ENCODE results near the gene RHOT2. TPM values are rescaled to one million over a fixed set of nuclear protein-coding genes. Genes with fewer than 3 reads are reported as not detected.

The RHOT2 gene
- total and polyA plus RNA-seq, 2 of the 8 experiments (the other 6 are each of a cell fraction or from before 2014, with no cell fraction given): 149 to 194 TPM

DNA sequence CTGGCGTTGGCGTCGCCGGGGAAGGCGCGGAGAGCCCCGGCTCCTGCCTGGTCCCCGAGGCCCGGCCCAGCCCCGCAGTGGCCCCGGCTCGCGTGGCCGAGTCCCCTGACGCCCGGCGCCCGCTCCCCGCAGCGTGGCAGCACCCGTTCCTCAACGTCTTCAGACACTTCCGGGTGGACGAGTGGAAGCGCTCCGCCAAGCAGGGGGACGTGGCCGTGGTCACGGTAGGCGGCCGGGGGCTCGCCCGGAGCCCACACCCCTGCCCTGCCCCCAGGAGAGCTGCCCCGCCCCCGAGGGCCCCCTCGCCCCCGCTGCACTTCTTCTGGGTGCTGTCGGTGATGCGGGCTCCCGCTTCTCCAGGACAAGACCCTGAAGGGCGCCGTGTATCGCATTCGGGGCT, 18.3 kb upstream of the RHOT2 start:
- no peak overlapping the region for H2AK5ac ChIP-seq (ENCODE audit: low read depth, low read length)
- no peak overlapping the region for H3K56ac ChIP-seq (replicated peaks; ENCODE audit: insufficient read length, low read depth, low read length)
- no peak overlapping the region for H2BK15ac ChIP-seq (ENCODE audit: low read length)
- 13% methylated on average over 30 of the region's 44 CpGs; no CpG with 5 or more reads in 1 of the 2 experiments for WGBS, 2 experiments (ENCODE audit: extremely low coverage in 1 of 2, insufficient coverage in 1 of 2, insufficient read length in 1 of 2, insufficient replicate concordance in 2 of 2, low coverage in 1 of 2, low lambda C conversion rate in 2 of 2, missing lambda C conversion rate in 1 of 2)
- H3K27me3 ChIP-seq (replicated peaks in 1 of 4; ENCODE audit: control insufficient read depth in 3 of 4, extremely low read depth in 1 of 4, insufficient read depth in 3 of 4, low read length in 3 of 4): no peaks in the 10 kb centered on the region
- no peak overlapping the region for H4K8ac ChIP-seq (ENCODE audit: extremely low read depth, insufficient read depth, low read length)
- H3K18ac ChIP-seq (ENCODE audit: extremely low read depth, low read length): no peak overlapping the region
- H3K4me3 ChIP-seq (ENCODE audit: extremely low read depth in 1 of 4, insufficient read depth in 2 of 4, low read depth in 3 of 4, low read length in 4 of 4): peak overlapping the region; percentile 59 to 76 (median 68)
- DNase-seq (ENCODE audit: low read depth in 1 of 2, low spot score in 2 of 2) (no peak), FAIRE-seq (no peak)
- H3K4me1 ChIP-seq (replicated peaks in 1 of 4; ENCODE audit: control insufficient read depth in 3 of 4, insufficient read depth in 4 of 4, low read length in 3 of 4): peaks cover 0 to 4% (median under 1%) of the 10 kb centered on the region in 4 experiments; a peak in 4 of 7 replicates
- CTCF ChIA-PET (ENCODE audit: partially characterized antibody): interaction anchor here (0.6 to 7.9 kb wide), 6 partner anchors 11 to 110 kb away, joined by 3 to 104 read pairs (median 13); partner anchors contain the start of gene RHOT2
- H3K23ac ChIP-seq (ENCODE audit: insufficient read length): no peak overlapping the region
- peaks cover 0 to 9% of the 10 kb centered on the region in 2 experiments for H4K20me1 ChIP-seq (replicated peaks in 1 of 2; ENCODE audit: control insufficient read depth in 1 of 2, insufficient read depth in 2 of 2, low read length in 2 of 2)
- no peaks in the 10 kb centered on the region for H3K79me2 ChIP-seq (ENCODE audit: control insufficient read depth in 1 of 2, insufficient read depth in 2 of 2, low read length in 2 of 2)
- H2BK20ac ChIP-seq (ENCODE audit: low read length): no peak overlapping the region
- no peak overlapping the region for H2AFZ ChIP-seq (ENCODE audit: low read length)
- H3K9ac ChIP-seq (replicated peaks in 1 of 4; ENCODE audit: extremely low read depth in 1 of 4, low read depth in 3 of 4, low read length in 3 of 4): peak overlapping the region in 1 of 4 experiments; percentile 34; a peak in 3 of 7 replicates
- no peak overlapping the region for H2BK120ac ChIP-seq (replicated peaks; ENCODE audit: low read depth, low read length)
- no peak overlapping the region for H2BK12ac ChIP-seq (ENCODE audit: low read depth, low read length)
- H3K4me2 ChIP-seq (ENCODE audit: insufficient read depth in 1 of 2, low read depth in 2 of 2, low read length in 2 of 2): peak overlapping the region; percentile 67 to 86
- no peak overlapping the region for H4K91ac ChIP-seq (replicated peaks; ENCODE audit: insufficient read length, low read length)
- H3K79me1 ChIP-seq (ENCODE audit: low read depth, low read length): no peaks in the 10 kb centered on the region; the same call in 1 of the 2 replicates
- no peak overlapping the region for H3K27ac ChIP-seq (ENCODE audit: low read depth, low read length)
- POLR2A ChIA-PET (ENCODE audit: partially characterized antibody): interaction anchor here (0.8 to 2.9 kb wide), 15 partner anchors 8 to 265 kb away, joined by 3 to 14 read pairs (median 4); partner anchors contain the start of genes METTL26, RHBDL1, RHOT2 and STUB1
- H3K14ac ChIP-seq (ENCODE audit: insufficient read length): no peak overlapping the region
- no peak overlapping the region for H4K5ac ChIP-seq (ENCODE audit: insufficient read length, low read depth, low read length)
- no peak overlapping the region for H2BK5ac ChIP-seq (ENCODE audit: low read depth, low read length)
- H3K23me2 ChIP-seq (ENCODE audit: low read depth, low read length): peaks cover 7% of the 10 kb centered on the region
- H3K36me3 ChIP-seq (ENCODE audit: control insufficient read depth in 2 of 4, insufficient read depth in 4 of 4, low read length in 3 of 4): peaks cover 0 to 9% (median 1%) of the 10 kb centered on the region in 4 experiments; a peak in 1 of 8 replicates
- H3K4ac ChIP-seq (replicated peaks; ENCODE audit: insufficient read length, low read depth, low read length): no peak overlapping the region
- no peaks in the 10 kb centered on the region for H3K9me3 ChIP-seq (ENCODE audit: insufficient read depth in 2 of 2, low read depth in 1 of 2, low read length in 1 of 2)
- TF ChIP-seq, protein P1, sequence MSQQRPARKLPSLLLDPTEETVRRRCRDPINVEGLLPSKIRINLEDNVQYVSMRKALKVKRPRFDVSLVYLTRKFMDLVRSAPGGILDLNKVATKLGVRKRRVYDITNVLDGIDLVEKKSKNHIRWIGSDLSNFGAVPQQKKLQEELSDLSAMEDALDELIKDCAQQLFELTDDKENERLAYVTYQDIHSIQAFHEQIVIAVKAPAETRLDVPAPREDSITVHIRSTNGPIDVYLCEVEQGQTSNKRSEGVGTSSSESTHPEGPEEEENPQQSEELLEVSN (IDR thresholded peaks at IDR 0.05): no peak

Data from H1 (cell line).